Cardiac septum (tissue), 1 donor: ENCODE measurements around the gene NAALADL2. TPM values are rescaled to one million over a fixed set of nuclear protein-coding genes. Genes with fewer than 3 reads are reported as not detected.
"Not testable (repeated sequence)": the region's sequence is repeated elsewhere in the genome, so short reads cannot be mapped to it uniquely, and the experiment has no call there.

Experiments used
- DNase-seq: peaks from one replicate; pipeline ENCODE4 v3.0.0-alpha.2; 2020; ENCODE audit warnings: low spot score
- intact Hi-C: fragments of 100-400 bp; cut with DNase I; formaldehyde crosslinking; loops from one replicate; pipeline ENCODE4 v1.14.0; 2022
- microRNA-seq: library from miRNA; unstranded; fragments of <30 nt; microRNA quantifications from one replicate; pipeline ENCODE4 v1.2.0, GENCODE V29; 2020
- total RNA-seq: library from RNA; stranded (reverse); fragmentation: NEBNext Ultra II Directional; extraction: Animal tissue kit (Norgen Biotek cat#: 25700); gene quantifications from one replicate; pipeline ENCODE4 v1.2.1, GENCODE V29; 2021
- donor health status: DM: no; HTN: no; CAD: no.

The NAALADL2 gene
- total RNA-seq, 1 donor from 2014 or later = 10.4 TPM

- no peak for DNase-seq
- intact Hi-C loops = no loop called here
Measured at GRCh38 chr3:175818811-175819464, 959.8 kb downstream of the NAALADL2 start.

DNA sequence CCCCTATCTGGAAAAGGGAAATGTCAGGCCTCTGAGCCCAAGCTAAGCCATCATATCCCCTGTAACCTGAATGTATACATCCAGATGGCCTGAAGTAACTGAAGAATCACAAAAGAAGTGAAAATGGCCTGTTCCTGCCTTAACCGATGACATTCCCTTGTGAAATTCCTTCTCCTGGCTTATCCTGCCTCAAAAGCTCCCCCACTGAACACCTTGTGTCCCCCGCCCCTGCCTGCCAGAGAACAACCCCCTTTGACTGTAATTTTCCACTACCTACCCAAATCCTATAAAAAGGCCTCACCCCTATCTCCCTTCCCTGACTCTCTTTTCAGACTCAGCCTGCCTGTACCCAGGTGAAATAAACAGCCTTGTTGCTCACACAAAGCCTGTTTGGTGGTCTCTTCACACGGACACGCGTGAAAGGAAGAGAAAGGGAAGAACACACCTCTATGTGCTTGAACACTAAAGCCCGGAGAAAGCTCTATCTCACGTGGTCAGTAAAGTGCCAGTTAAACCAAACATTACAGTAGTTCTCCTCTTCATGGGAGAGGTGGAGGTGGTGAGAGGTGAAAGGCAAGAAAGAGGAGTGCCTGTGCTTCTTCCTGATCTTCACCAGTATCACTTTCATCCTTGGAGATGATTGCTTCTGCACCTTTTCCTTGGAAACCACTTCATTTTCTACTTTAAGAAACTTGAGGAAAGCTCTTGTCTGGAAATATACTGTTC, 963.8 kb downstream of the NAALADL2 start:
- intact Hi-C loops, DNase-seq: not testable (repeated sequence)

DNA sequence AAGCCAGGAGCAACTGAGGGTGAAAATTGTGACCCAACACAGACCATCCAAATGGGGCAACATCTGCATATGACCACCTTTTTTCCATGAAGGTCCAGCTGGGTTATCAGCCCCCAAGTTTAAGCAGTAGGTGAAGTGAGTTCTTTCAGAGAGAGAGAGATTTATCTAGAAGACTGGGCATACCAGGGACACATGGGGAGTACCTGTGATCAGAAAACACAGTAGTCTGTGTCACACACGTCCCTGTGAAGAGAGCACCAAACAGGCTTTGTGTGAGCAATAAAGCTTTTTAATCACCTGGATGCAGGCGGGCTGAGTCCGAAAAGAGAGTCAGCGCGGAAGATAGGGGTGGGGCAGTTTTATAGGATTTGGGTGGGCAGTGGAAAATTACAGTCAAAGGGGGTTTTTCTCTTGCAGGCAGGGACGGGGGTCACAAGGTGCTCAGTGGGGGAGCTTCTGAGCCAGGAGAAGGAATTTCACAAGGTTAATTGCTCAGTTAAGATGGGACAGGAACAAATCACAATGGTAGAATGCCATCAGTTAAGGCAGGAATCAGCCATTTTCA, 966.0 kb downstream of the NAALADL2 start:
- DNase-seq, intact Hi-C loops: not testable (repeated sequence)

DNA sequence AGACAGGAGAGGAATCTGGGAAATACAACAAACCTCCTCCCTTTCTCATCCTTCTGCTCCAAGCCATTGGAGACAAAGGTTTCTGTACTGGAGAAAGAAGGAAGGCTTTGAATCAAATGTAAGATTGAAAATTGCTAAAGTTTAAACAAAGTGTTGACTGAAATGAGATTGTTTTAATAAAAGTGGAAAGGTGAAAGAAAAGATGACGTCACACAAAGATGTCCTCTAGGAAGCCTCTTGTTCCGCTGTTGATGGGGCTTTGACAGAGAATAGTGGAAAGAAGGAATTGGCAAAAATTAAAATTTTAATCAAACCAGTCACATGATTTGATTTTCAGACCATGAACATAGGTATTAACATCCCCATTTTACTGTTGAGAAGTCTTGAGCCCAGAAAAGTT, 967.6 kb downstream of the NAALADL2 start:
- intact Hi-C loops = no loop called here
- no peak for DNase-seq

GRCh38 chr3:175829809-175830208, 970.7 kb downstream of the NAALADL2 start:
- intact Hi-C loops = not testable (repeated sequence)

GRCh38 chr3:175835763-175836162, 976.6 kb downstream of the NAALADL2 start:
- intact Hi-C loops, DNase-seq: not testable (repeated sequence)

More at GRCh38 chr3:175829809-175830208, 970.7 kb downstream of the NAALADL2 start:
- not testable (repeated sequence) for DNase-seq

- intact Hi-C loops = no loop called here
- no peak for DNase-seq
Measured at GRCh38 chr3:175836617-175837016, 977.5 kb downstream of the NAALADL2 start.

DNA sequence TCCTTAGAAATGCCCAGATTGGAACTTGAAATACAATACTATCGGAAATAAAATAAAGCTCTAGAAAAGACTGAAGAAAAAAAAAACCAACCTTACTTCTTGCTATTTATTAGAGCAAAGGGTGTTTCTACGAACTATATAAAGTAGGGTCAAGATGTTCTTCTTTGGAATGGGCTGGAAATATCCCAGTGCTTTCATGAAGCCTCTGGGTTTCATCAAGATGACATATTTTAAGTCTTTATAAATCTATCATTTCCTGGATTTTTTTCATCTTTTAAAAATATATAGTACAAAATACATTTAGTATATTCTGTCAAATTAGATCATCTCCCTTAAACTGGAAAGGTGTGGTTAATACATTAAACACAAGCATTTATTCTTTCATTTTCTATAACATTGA, 978.8 kb downstream of the NAALADL2 start:
- intact Hi-C loops = no loop called here
- no peak for DNase-seq

- DNase-seq = no peak
- intact Hi-C loops = no loop called here
Measured at GRCh38 chr3:175839366-175840005, 980.4 kb downstream of the NAALADL2 start.

- intact Hi-C loops = no loop called here
- DNase-seq = no peak
Measured at GRCh38 chr3:175851541-175851940, 992.4 kb downstream of the NAALADL2 start.

GRCh38 chr3:175852560-175852959, 993.4 kb downstream of the NAALADL2 start:
- DNase-seq = no peak
- intact Hi-C loops = no loop called here

GRCh38 chr3:175857666-175858270, 998.6 kb downstream of the NAALADL2 start:
- intact Hi-C loops = no loop called here
- DNase-seq = no peak

Small RNA genes within 50 kb of the gene (microRNA-seq; reads per million reads assigned to microRNA genes)
- not detected for gene MIR4789
